ENCODE results near the gene OR13H1.
"Not testable (repeated sequence)": the region's sequence is repeated elsewhere in the genome, so short reads cannot be mapped to it uniquely, and the experiment has no call there.

OR13H1 gene

GRCh38 chrX:131544218-131544617 is 344 bp downstream of the OR13H1 start:
- TF ChIP-seq EZH2phosphoT487 (conservative IDR thresholded peaks at IDR 0.05; ENCODE audit: low read length) (no peak), CTCF (IDR thresholded peaks at IDR 0.05; ENCODE audit: insufficient read depth, low read length, poor library complexity, severe bottlenecking) (no peak)
- no peaks in the 10 kb centered on the region for H3K9me2 ChIP-seq (replicated peaks; ENCODE audit: insufficient read depth, low read length)
- no peak overlapping the region for H2AFZ ChIP-seq (ENCODE audit: low read depth, low read length, severe bottlenecking)
- no peak overlapping the region for H3K4me3 ChIP-seq (ENCODE audit: insufficient read depth, low read length, poor library complexity, severe bottlenecking)
- H4K20me1 ChIP-seq (ENCODE audit: low read depth, low read length): no peaks in the 10 kb centered on the region
- no peak overlapping the region for H3K9ac ChIP-seq (ENCODE audit: low read length)
- no peaks in the 10 kb centered on the region for H3F3A ChIP-seq (ENCODE audit: insufficient read depth)
- no peaks in the 10 kb centered on the region for H3K36me3 ChIP-seq (ENCODE audit: low read length)
- no peak overlapping the region for H3K4me2 ChIP-seq (ENCODE audit: low read depth, low read length, poor library complexity, severe bottlenecking)
- no peaks in the 10 kb centered on the region for H3K27me3 ChIP-seq (ENCODE audit: low read length)
- no peaks in the 10 kb centered on the region for H3K79me2 ChIP-seq (ENCODE audit: insufficient read depth, low read length)
- no peak overlapping the region for H3K27ac ChIP-seq (ENCODE audit: low read depth, low read length)
- H3K9me3 ChIP-seq (ENCODE audit: insufficient read depth, low read length): no peaks in the 10 kb centered on the region

DNA sequence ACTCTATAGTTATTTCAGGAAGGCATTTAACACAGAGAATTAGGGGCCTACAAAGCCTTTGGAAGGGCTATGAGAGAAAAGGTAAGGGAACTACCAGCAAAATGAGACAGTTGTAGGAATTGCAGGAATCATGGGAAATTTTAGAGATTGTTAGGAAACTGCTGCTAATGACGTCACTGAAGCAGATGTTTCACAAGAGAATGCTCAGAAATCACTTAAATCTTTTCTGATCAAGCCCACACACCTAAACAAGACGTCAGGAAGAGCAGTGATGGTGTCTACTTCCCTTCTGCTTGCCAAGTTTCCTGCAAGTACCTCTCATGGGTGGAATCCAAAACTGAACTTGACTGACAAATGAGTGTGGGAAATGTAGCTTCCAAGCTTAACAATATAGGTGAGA is 5.1 kb downstream of the OR13H1 start:
- Histone ChIP-seq H3K4me2 (ENCODE audit: low read depth, low read length, poor library complexity, severe bottlenecking) (no peak overlapping the region), H3K36me3 (ENCODE audit: low read length) (no peaks in the 10 kb centered on the region), H3K27ac (ENCODE audit: low read depth, low read length) (no peak overlapping the region), H4K20me1 (ENCODE audit: low read depth, low read length) (no peaks in the 10 kb centered on the region), H3F3A (ENCODE audit: insufficient read depth) (no peaks in the 10 kb centered on the region), H2AFZ (ENCODE audit: low read depth, low read length, severe bottlenecking) (no peak overlapping the region), H3K79me2 (ENCODE audit: insufficient read depth, low read length) (no peaks in the 10 kb centered on the region), H3K27me3 (ENCODE audit: low read length) (no peaks in the 10 kb centered on the region), H3K4me3 (ENCODE audit: insufficient read depth, low read length, poor library complexity, severe bottlenecking) (no peak overlapping the region), H3K9ac (ENCODE audit: low read length) (no peak overlapping the region), H3K9me2 (replicated peaks; ENCODE audit: insufficient read depth, low read length) (no peaks in the 10 kb centered on the region), H3K9me3 (ENCODE audit: insufficient read depth, low read length) (no peaks in the 10 kb centered on the region)
- TF ChIP-seq CTCF (IDR thresholded peaks at IDR 0.05; ENCODE audit: insufficient read depth, low read length, poor library complexity, severe bottlenecking) (no peak), EZH2phosphoT487 (conservative IDR thresholded peaks at IDR 0.05; ENCODE audit: low read length) (no peak)

GRCh38 chrX:131552453-131552852 is 8.6 kb downstream of the OR13H1 start:
- not testable (repeated sequence) for H3K4me3 ChIP-seq (ENCODE audit: insufficient read depth, low read length, poor library complexity, severe bottlenecking); H3K27ac ChIP-seq (ENCODE audit: low read depth, low read length); H3K27me3 ChIP-seq (ENCODE audit: low read length); H3F3A ChIP-seq (ENCODE audit: insufficient read depth); H2AFZ ChIP-seq (ENCODE audit: low read depth, low read length, severe bottlenecking); H3K36me3 ChIP-seq (ENCODE audit: low read length); H3K9me3 ChIP-seq (ENCODE audit: insufficient read depth, low read length); H3K9me2 ChIP-seq (replicated peaks; ENCODE audit: insufficient read depth, low read length); H3K4me2 ChIP-seq (ENCODE audit: low read depth, low read length, poor library complexity, severe bottlenecking); H3K79me2 ChIP-seq (ENCODE audit: insufficient read depth, low read length); H3K9ac ChIP-seq (ENCODE audit: low read length); H4K20me1 ChIP-seq (ENCODE audit: low read depth, low read length)

- no peaks in the 10 kb centered on the region for H3K79me2 ChIP-seq (ENCODE audit: insufficient read depth, low read length)
- H3F3A ChIP-seq (ENCODE audit: insufficient read depth): no peaks in the 10 kb centered on the region
- H3K4me3 ChIP-seq (ENCODE audit: insufficient read depth, low read length, poor library complexity, severe bottlenecking): no peak overlapping the region
- no peaks in the 10 kb centered on the region for H3K9me2 ChIP-seq (replicated peaks; ENCODE audit: insufficient read depth, low read length)
- no peaks in the 10 kb centered on the region for H4K20me1 ChIP-seq (ENCODE audit: low read depth, low read length)
- no peaks in the 10 kb centered on the region for H3K9me3 ChIP-seq (ENCODE audit: insufficient read depth, low read length)
- H3K36me3 ChIP-seq (ENCODE audit: low read length): no peaks in the 10 kb centered on the region
- H3K27me3 ChIP-seq (ENCODE audit: low read length): no peaks in the 10 kb centered on the region
- no peak for TF ChIP-seq EZH2phosphoT487 (conservative IDR thresholded peaks at IDR 0.05; ENCODE audit: low read length)
- TF ChIP-seq CTCF (IDR thresholded peaks at IDR 0.05; ENCODE audit: insufficient read depth, low read length, poor library complexity, severe bottlenecking): no peak
- no peak overlapping the region for H3K9ac ChIP-seq (ENCODE audit: low read length)
- no peak overlapping the region for H3K27ac ChIP-seq (ENCODE audit: low read depth, low read length)
- H2AFZ ChIP-seq (ENCODE audit: low read depth, low read length, severe bottlenecking): no peak overlapping the region
- H3K4me2 ChIP-seq (ENCODE audit: low read depth, low read length, poor library complexity, severe bottlenecking): no peak overlapping the region
Observed at GRCh38 chrX:131558562-131558961, 14.7 kb downstream of the OR13H1 start.
